Calu3 (cell line): Measurements from ENCODE around the gene CADM1. TPM values are rescaled to one million over a fixed set of nuclear protein-coding genes. Genes with fewer than 3 reads are reported as not detected.

Experiments
- BruUV-seq: library from RNA; stranded (reverse); fragments of 400-500 nt; replicated peaks from 2 replicates; lab custom pipeline; 2021; lab: Mats Ljungman, UMichigan
- CTCF ChIA-PET: fragments of 300-600 bp; sonication (Branson Sonifier 250); formaldehyde crosslinking; loops from one replicate; lab custom pipeline; 2022; ENCODE audit warnings: antibody characterized with exemption; lab: Charles Lee
- DNase-seq: peaks from one replicate; pipeline ENCODE4 v3.0.0; 2022
- H3K27ac Mint-ChIP-seq: one replicate; pipeline ENCODE4 v1.8.0; 2022; ENCODE audit warnings: mixed read lengths; ENCODE audit not compliant: unreplicated experiment
- H3K27me3 Mint-ChIP-seq: one replicate; pipeline ENCODE4 v1.8.0; 2022; ENCODE audit warnings: mixed read lengths; ENCODE audit not compliant: unreplicated experiment
- H3K36me3 Mint-ChIP-seq: one replicate; pipeline ENCODE4 v1.8.0; 2022; ENCODE audit warnings: mild to moderate bottlenecking, moderate library complexity, mixed read lengths; ENCODE audit not compliant: insufficient read depth, unreplicated experiment
- H3K4me1 Mint-ChIP-seq: one replicate; pipeline ENCODE4 v1.8.0; 2022; ENCODE audit warnings: mild to moderate bottlenecking, low read depth, mixed read lengths; ENCODE audit not compliant: unreplicated experiment
- H3K4me3 Mint-ChIP-seq: one replicate; pipeline ENCODE4 v1.8.0; 2022; ENCODE audit warnings: mild to moderate bottlenecking, low read depth, moderate library complexity, mixed read lengths; ENCODE audit not compliant: unreplicated experiment
- H3K9me3 Mint-ChIP-seq: one replicate; pipeline ENCODE4 v1.8.0; 2022; ENCODE audit warnings: low read depth, mixed read lengths; ENCODE audit not compliant: unreplicated experiment
- intact Hi-C: fragments of 100-400 bp; cut with micrococcal nuclease; formaldehyde crosslinking; loops from one replicate; pipeline ENCODE4 v1.10.0; 2022; ENCODE audit not compliant: unreplicated experiment
- total RNA-seq: library from RNA; stranded (reverse); gene quantifications from 2 replicates; pipeline ENCODE4 v1.2.3, GENCODE V29; 2022
- TF ChIP-seq, protein P1 (sequence below): fragments of 200-600 bp; IDR thresholded peaks from one replicate; pipeline ENCODE4 v1.8.0; 2022; ENCODE audit warnings: antibody characterized with exemption; ENCODE audit not compliant: unreplicated experiment

CADM1 gene
- total RNA-seq, 1 experiment from 2014 or later: 0.68 TPM

GRCh38 chr11:115421352-115421991, 82.7 kb downstream of the CADM1 start:
- intact Hi-C loops: no loop called here
- no peak overlapping the region for H3K4me3 Mint-ChIP-seq
- BruUV-seq: no TSS peak
- no peak for DNase-seq
- TF ChIP-seq, protein P1, sequence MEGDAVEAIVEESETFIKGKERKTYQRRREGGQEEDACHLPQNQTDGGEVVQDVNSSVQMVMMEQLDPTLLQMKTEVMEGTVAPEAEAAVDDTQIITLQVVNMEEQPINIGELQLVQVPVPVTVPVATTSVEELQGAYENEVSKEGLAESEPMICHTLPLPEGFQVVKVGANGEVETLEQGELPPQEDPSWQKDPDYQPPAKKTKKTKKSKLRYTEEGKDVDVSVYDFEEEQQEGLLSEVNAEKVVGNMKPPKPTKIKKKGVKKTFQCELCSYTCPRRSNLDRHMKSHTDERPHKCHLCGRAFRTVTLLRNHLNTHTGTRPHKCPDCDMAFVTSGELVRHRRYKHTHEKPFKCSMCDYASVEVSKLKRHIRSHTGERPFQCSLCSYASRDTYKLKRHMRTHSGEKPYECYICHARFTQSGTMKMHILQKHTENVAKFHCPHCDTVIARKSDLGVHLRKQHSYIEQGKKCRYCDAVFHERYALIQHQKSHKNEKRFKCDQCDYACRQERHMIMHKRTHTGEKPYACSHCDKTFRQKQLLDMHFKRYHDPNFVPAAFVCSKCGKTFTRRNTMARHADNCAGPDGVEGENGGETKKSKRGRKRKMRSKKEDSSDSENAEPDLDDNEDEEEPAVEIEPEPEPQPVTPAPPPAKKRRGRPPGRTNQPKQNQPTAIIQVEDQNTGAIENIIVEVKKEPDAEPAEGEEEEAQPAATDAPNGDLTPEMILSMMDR: no peak
- no peaks in the 10 kb centered on the region for H3K9me3 Mint-ChIP-seq
- CTCF ChIA-PET: no interaction called here
- H3K36me3 Mint-ChIP-seq: no peaks in the 10 kb centered on the region
- H3K4me1 Mint-ChIP-seq: no peaks in the 10 kb centered on the region
- no peaks in the 10 kb centered on the region for H3K27me3 Mint-ChIP-seq
- no peak overlapping the region for H3K27ac Mint-ChIP-seq

DNA sequence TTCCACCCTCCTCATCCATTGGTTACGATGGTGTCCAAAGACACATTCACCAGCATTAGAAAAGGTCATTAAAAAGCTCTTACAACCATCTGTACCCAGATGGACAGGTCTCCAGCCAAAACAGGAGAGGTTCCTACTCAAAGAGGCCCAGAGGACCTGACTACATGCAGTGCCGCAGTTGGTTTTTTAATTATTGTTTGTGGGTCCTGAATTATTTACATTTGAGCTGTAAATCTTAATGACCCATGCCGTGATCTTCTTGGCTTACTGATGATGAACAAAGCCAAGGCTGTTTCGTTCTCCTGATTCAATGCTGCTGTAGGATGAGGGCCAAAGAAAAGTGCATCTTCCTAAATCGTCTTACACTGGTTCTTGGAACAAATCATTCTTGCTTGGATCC, 83.7 kb downstream of the CADM1 start:
- TF ChIP-seq, protein P1: no peak
- H3K4me1 Mint-ChIP-seq: no peaks in the 10 kb centered on the region
- DNase-seq: no peak
- H3K27me3 Mint-ChIP-seq: no peaks in the 10 kb centered on the region
- H3K9me3 Mint-ChIP-seq: no peaks in the 10 kb centered on the region
- no peaks in the 10 kb centered on the region for H3K36me3 Mint-ChIP-seq
- no peak overlapping the region for H3K4me3 Mint-ChIP-seq
- no TSS peak for BruUV-seq
- intact Hi-C loops: no loop called here
- CTCF ChIA-PET: no interaction called here
- H3K27ac Mint-ChIP-seq: no peak overlapping the region

DNA sequence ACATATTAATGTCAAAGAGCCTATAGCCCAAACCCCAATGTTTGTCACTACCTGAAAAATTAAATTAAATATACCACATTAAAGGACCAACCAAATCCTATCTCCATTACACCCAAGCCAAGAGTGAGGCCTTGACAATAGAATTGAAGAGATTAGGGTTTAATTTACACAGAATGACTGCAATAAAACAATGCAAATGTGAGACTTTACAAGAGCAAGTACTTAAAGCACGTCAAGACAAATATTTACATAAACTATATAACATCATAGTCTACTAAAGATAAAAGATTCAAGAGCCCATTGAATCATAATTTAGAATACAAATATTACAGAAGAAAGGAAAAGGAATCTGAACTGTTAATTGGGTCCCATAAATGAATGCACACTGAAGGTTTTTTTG, 85.6 kb downstream of the CADM1 start:
- intact Hi-C loops: no loop called here
- CTCF ChIA-PET: no interaction called here
- H3K4me1 Mint-ChIP-seq: no peaks in the 10 kb centered on the region
- no peak overlapping the region for H3K4me3 Mint-ChIP-seq
- TF ChIP-seq, protein P1: no peak
- H3K36me3 Mint-ChIP-seq: no peaks in the 10 kb centered on the region
- BruUV-seq: no TSS peak
- DNase-seq: no peak
- no peaks in the 10 kb centered on the region for H3K27me3 Mint-ChIP-seq
- H3K9me3 Mint-ChIP-seq: no peaks in the 10 kb centered on the region
- H3K27ac Mint-ChIP-seq: no peak overlapping the region

DNA sequence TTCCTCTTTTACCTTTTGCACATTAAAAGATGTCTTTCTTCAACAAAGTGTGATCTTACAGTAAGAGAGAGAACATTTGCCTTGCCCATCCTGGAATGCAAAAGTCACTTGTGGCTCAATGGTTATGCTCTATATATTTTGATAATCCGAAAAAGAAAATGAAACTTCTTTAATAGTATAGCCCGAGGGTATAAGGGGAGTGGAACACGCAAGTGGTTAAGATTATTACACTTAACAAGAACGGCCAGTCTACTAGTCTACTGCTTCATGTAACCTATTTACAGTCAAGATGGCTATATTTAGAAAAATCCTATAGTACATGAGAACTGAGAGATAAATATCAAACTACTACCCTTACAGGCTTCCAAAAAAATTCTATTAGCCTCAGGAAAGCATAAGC, 86.1 kb downstream of the CADM1 start:
- no TSS peak for BruUV-seq
- intact Hi-C loops: no loop called here
- CTCF ChIA-PET: no interaction called here
- Mint-ChIP-seq H3K4me3 (no peak overlapping the region), H3K27ac (no peak overlapping the region), H3K9me3 (no peaks in the 10 kb centered on the region), H3K27me3 (no peaks in the 10 kb centered on the region), H3K36me3 (no peaks in the 10 kb centered on the region), H3K4me1 (no peaks in the 10 kb centered on the region)
- TF ChIP-seq, protein P1: no peak
- DNase-seq: no peak
